Common myeloid progenitor, CD34-positive (primary cell): ENCODE data around the gene ZFYVE9.
"Not testable (repeated sequence)": the region's sequence is repeated elsewhere in the genome, so short reads cannot be mapped to it uniquely, and the experiment has no call there.

ENCODE experiments used
- CTCF ChIA-PET: fragments of 350-600 bp; sonication (Branson Sonifier 250); formaldehyde crosslinking; loops from one replicate; lab custom pipeline; 2021; ENCODE audit warnings: antibody characterized with exemption; lab: Charles Lee
- POLR2A ChIA-PET: fragments of 350-600 bp; sonication (Branson Sonifier 250); formaldehyde crosslinking; loops from one replicate; lab custom pipeline; 2021; ENCODE audit warnings: antibody characterized with exemption; lab: Charles Lee
- DNase-seq, 3 donors: peaks; one replicate each; pipeline versions ENCODE4 v3.0.0 to v3.0.0-alpha.2; 2013
- H3K27ac ChIP-seq, 2 experiments: 1 replicate in 1 of 2; 2 replicates in 1 of 2; pipeline ENCODE4 v1.7.0; 2013; ENCODE audit warnings: inconsistent platforms in 2 of 2, low read length in 2 of 2, mild to moderate bottlenecking in 2 of 2, low read depth in 1 of 2, moderate library complexity in 1 of 2; ENCODE audit not compliant: severe bottlenecking in 2 of 2, insufficient read depth in 1 of 2, poor library complexity in 1 of 2
- H3K27me3 ChIP-seq, 5 experiments: replicated peaks in 2 of 5; 1 replicate in 3 of 5; 2 replicates in 2 of 5; pipeline versions ENCODE4 v1.6.1 to v1.7.0; 2013; ENCODE audit warnings: low read length in 4 of 5, mild to moderate bottlenecking in 2 of 5, moderate library complexity in 2 of 5, inconsistent platforms in 1 of 5; ENCODE audit not compliant: insufficient read depth in 5 of 5, control insufficient read depth in 4 of 5
- H3K36me3 ChIP-seq, 4 experiments: 1 replicate in 2 of 4; 2 replicates in 2 of 4; pipeline versions ENCODE4 v1.6.1 to v1.7.0; 2013; ENCODE audit warnings: low read length in 3 of 4, control low read depth in 1 of 4, mild to moderate bottlenecking in 1 of 4; ENCODE audit not compliant: control insufficient read depth in 4 of 4, insufficient read depth in 4 of 4
- H3K4me1 ChIP-seq, 4 experiments: 1 replicate in 3 of 4; 2 replicates in 1 of 4; pipeline versions ENCODE4 v1.6.1 to v1.7.1; 2013; ENCODE audit warnings: low read length in 3 of 4, mild to moderate bottlenecking in 3 of 4, control low read depth in 1 of 4, inconsistent platforms in 1 of 4, moderate library complexity in 1 of 4; ENCODE audit not compliant: control insufficient read depth in 4 of 4, insufficient read depth in 4 of 4; ENCODE audit errors: control extremely low read depth in 1 of 4
- H3K4me3 ChIP-seq, 7 experiments: 1 replicate in 4 of 7; 2 replicates in 3 of 7; pipeline versions ENCODE4 v1.5.1 to v1.7.0; 2013; ENCODE audit warnings: mild to moderate bottlenecking in 7 of 7, low read length in 6 of 7, moderate library complexity in 6 of 7, inconsistent platforms in 2 of 7, low read depth in 2 of 7, control low read depth in 1 of 7; ENCODE audit not compliant: insufficient read depth in 4 of 7, control insufficient read depth in 1 of 7; ENCODE audit errors: extremely low read depth in 1 of 7
- H3K9me3 ChIP-seq, 5 experiments: 1 replicate in 4 of 5; 2 replicates in 1 of 5; pipeline versions ENCODE4 v1.6.1 to v1.7.1; 2013; ENCODE audit warnings: low read length in 4 of 5, mild to moderate bottlenecking in 2 of 5, inconsistent platforms in 1 of 5, low read depth in 1 of 5, moderate library complexity in 1 of 5; ENCODE audit not compliant: control insufficient read depth in 4 of 5, insufficient read depth in 2 of 5; ENCODE audit errors: control extremely low read depth in 1 of 5
- WGBS: methylation state at CpG from one replicate; pipeline ENCODE4 v1.1.5; 2013; ENCODE audit not compliant: insufficient coverage; 5-methylcytosine and 5-hydroxymethylcytosine counted together

ZFYVE9 gene

GRCh38 chr1:52192024-52192423 lies 50.1 kb downstream of the ZFYVE9 start:
- no peak overlapping the region for H3K27ac ChIP-seq
- CTCF ChIA-PET: no interaction called here
- no peak overlapping the region for H3K4me3 ChIP-seq
- WGBS: no CpG with 5 or more reads among the region's 2 CpGs
- POLR2A ChIA-PET: no interaction called here
- DNase-seq: no peak
- H3K27me3 ChIP-seq: peaks cover 0 to 2% (median 0%) of the 10 kb centered on the region in 5 experiments
- no peaks in the 10 kb centered on the region for H3K9me3 ChIP-seq
- no peaks in the 10 kb centered on the region for H3K4me1 ChIP-seq
- H3K36me3 ChIP-seq: no peaks in the 10 kb centered on the region

DNA sequence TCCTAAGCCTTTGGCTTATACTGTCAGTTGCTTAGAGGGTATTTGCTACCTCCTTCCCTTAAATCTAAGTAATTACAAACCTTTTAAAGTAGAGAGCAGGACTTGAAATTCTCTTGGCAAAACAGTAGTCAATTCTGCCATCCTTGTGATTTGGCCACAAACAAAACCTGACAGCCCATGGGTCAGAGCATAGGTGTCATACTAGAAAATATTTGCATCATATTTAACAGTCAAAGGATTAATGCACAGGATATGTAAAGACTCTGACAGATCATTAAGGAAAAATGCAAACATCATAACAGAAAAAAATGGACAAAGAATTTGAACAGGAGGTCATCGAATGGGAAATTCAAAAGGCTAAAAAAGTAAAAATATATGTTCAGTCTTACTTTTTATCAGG lies 50.5 kb downstream of the ZFYVE9 start:
- CTCF ChIA-PET: no interaction called here
- Histone ChIP-seq H3K27me3 (peaks cover 0 to 2% (median 0%) of the 10 kb centered on the region in 5 experiments), H3K9me3 (no peaks in the 10 kb centered on the region), H3K4me1 (no peaks in the 10 kb centered on the region), H3K4me3 (no peak overlapping the region), H3K36me3 (no peaks in the 10 kb centered on the region), H3K27ac (no peak overlapping the region)
- DNase-seq: no peak
- POLR2A ChIA-PET: no interaction called here
- no CpG with 5 or more reads among the region's 1 CpG for WGBS

DNA sequence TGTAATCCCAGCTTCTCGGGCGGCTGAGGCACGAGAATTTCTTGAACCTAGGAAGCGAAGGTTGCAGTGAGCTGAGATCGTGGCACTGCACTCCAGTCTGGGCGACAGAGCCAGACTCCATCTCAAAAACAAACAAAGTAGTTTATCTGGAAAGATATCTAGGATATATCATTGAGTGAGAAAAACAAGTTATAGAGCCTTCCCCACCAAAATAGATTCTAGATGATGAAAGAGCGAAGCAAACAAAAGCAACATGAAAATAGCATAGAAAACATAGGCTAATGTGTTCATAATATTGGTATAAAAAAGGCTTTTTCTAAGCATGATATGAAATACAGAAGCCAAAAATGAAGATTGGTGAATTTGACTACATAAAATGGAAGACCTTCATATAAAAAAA lies 52.1 kb downstream of the ZFYVE9 start:
- no peak for DNase-seq
- Histone ChIP-seq H3K9me3 (peaks cover 0 to 3% (median 0%) of the 10 kb centered on the region in 5 experiments), H3K27ac (no peak overlapping the region), H3K27me3 (peaks cover 0 to 2% (median 0%) of the 10 kb centered on the region in 5 experiments), H3K4me1 (no peaks in the 10 kb centered on the region), H3K36me3 (no peaks in the 10 kb centered on the region), H3K4me3 (no peak overlapping the region)
- 80% methylated on average over 4 of the region's 7 CpGs for WGBS
- ChIA-PET POLR2A (no interaction called here), CTCF (no interaction called here)

DNA sequence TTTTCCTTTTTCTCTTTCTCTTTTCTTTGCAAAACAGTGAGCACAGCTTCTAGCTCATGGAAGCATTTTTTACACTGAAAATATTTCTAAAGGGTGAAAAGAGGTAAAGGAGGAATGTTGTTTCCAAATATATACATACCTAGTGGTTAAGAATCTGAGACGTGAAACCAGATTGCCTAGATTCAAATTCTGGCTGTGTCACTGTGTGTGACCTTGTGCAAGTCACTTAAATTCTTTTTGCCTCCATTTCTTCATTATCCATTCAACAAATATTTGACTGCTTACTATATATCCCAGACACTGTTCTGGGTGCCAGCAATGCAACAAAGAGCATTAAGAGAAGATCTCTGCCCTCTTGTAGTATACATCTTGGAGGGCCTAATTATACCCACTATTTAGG lies 53.3 kb downstream of the ZFYVE9 start:
- Histone ChIP-seq H3K36me3 (no peaks in the 10 kb centered on the region), H3K9me3 (peaks cover 0 to 10% (median 3%) of the 10 kb centered on the region in 5 experiments), H3K4me3 (no peak overlapping the region), H3K4me1 (no peaks in the 10 kb centered on the region), H3K27me3 (peaks cover 0 to 2% (median 0%) of the 10 kb centered on the region in 5 experiments), H3K27ac (no peak overlapping the region)
- no CpG with 5 or more reads among the region's 1 CpG for whole genome bisulfite sequencing
- ChIA-PET CTCF (no interaction called here), POLR2A (no interaction called here)
- DNase-seq: no peak

DNA sequence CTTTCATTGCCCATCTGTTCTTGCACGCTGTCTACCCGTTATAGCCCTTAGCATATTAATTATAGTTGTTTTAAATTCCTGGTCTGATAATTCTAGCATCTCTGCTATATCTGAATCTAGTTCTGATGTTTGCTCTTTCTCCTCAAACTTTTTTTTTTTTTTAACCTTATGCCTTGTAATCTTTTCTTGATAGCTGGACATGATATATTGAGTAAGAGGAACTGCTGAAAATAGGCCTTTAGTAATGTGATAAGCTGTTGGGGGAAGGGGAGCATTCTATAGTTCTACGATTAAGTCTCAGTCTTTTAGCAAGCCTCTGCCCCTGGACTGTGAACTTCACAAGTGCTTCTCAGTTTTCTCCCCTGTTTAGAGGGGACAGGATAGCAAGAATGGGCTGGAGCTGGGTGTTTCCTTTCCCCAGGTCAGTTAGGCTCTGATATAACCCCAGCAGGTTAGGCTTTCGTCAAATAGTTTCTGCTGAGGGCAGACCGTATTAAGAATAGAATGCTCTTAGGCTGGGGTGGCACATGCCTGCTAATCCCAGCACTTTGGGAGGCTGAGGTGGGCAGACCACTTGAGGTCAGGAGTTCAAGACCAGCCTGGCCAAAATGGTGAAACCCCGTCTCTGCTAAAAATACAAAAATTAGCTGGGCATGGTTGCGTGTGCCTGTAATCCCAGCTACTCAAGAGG lies 62.2 kb downstream of the ZFYVE9 start:
- peak; percentile 2 to 48 (median 26) for DNase-seq
- Histone ChIP-seq H3K9me3 (peaks cover 0 to 12% (median 3%) of the 10 kb centered on the region in 5 experiments), H3K36me3 (no peaks in the 10 kb centered on the region), H3K4me3 (no peak overlapping the region), H3K27me3 (peaks cover 0 to 1% (median 0%) of the 10 kb centered on the region in 5 experiments), H3K27ac (peak overlapping the region in 1 of 2 experiments; percentile 49), H3K4me1 (no peaks in the 10 kb centered on the region)
- ChIA-PET POLR2A (no interaction called here), CTCF (interaction anchor here (1.5 kb wide), 1 partner anchor 11 kb away, joined by 4 read pairs; no protein-coding TSS in a partner anchor)
- 86% methylated on average over 5 of the region's 7 CpGs for WGBS

DNA sequence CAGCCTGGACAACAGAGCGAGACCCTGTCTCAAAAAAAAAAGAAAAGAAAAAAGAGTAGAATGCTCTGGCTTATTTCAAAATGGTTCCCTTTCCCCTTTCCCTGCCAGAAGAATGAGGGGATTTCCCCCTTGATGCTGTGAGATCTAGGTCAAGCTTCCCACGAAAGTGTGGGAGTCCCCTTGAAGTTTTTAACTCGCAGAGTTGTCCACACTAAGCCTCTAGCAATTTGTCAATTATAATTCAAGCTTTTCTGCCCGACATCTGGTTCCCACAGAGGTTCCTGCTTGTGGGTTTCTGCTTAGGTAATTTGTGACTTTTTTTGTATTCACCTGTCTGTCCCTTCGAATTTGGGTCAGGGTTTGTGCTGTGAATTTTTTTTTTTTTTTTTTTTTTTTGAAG lies 62.8 kb downstream of the ZFYVE9 start:
- Histone ChIP-seq H3K27me3 (peaks cover 0 to 1% (median 0%) of the 10 kb centered on the region in 5 experiments), H3K27ac (no peak overlapping the region), H3K4me1 (no peaks in the 10 kb centered on the region), H3K9me3 (peaks cover 0 to 6% (median 1%) of the 10 kb centered on the region in 5 experiments), H3K36me3 (no peaks in the 10 kb centered on the region), H3K4me3 (no peak overlapping the region)
- CTCF ChIA-PET: interaction anchor here (0.6 to 1.5 kb wide), 2 partner anchors 10 to 130 kb away, joined by 3 to 4 read pairs; no protein-coding TSS in a partner anchor
- POLR2A ChIA-PET: interaction anchor here (0.6 to 0.7 kb wide), 3 partner anchors 55 to 1796 kb away, joined by 3 to 4 read pairs (median 4); no protein-coding TSS in a partner anchor
- WGBS: 71% methylated on average over 1 of the region's 5 CpGs
- DNase-seq: peak in 1 of 3 donors; percentile 3

DNA sequence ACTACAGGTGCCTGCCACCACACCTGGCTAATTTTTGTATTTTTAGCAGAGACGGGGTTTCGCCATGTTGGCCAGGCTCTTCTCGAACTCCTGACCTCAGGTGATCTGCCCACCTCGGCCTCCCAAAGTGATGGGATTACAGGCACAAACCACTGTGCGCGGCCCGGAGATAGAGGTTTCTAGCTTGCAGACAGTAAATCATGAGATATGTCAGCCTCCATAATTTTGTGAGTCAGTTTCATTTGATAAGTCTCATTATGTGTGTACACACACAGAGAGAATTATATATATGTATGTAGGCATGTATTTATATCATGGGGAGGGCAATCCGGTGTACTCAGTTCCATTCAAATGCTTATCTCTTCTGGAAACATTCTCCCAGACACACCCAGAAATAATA lies 64.8 kb downstream of the ZFYVE9 start:
- H3K27ac ChIP-seq, H3K36me3 ChIP-seq, POLR2A ChIA-PET, H3K9me3 ChIP-seq, CTCF ChIA-PET, H3K4me1 ChIP-seq, H3K27me3 ChIP-seq, DNase-seq, H3K4me3 ChIP-seq: not testable (repeated sequence)
- WGBS: 97% methylated on average over 6 of the region's 8 CpGs
